GM18907 (cell line): Measurements from ENCODE around the gene EXOSC10.
"Not testable (repeated sequence)": the region's sequence is repeated elsewhere in the genome, so short reads cannot be mapped to it uniquely, and the experiment has no call there.

Experiments used
- ATAC-seq: cut with Tn5 transposase; IDR thresholded peaks from one replicate; pipeline ENCODE4 v1.9.1; 2021; ENCODE audit warnings: mild to moderate bottlenecking, moderate library complexity; ENCODE audit not compliant: unreplicated experiment

EXOSC10 gene

DNA sequence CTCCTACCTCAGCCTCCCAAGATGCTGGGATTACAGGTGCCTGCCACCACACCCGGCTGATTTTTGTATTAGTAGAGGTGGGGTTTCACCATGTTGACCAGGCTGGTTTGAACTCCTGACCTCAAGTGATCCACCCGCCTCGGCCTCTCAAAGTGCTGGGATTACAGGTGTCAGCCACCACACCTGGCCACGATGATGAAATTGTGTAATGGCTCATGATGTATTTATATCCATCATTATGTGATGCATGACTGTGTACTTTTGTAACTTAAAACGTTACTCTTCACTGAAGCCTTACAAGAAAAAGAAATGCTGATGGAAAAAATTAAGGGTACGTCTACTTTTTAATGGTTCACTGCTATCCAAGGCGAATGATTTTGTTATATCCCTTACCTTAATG lies 79.7 kb downstream of the EXOSC10 start:
- no peak for ATAC-seq

DNA sequence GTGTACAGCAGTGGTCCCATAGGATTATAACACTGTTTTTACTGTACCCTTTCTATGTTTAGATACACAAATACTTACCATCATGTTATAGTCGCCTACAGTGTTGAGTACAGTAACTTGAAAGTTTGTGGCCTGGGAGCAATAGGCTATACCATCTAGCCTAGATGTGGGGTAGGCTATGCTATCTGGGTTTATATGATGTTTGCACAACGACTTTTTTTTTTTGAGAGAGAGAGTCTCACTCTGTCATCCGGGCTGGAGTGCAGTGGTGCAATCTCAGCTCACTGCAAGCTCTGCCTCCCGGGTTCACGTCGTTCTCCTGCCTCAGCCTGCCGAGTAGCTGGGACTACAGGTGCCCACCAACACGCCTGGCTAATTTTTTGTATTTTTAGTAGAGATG lies 80.3 kb downstream of the EXOSC10 start:
- not testable (repeated sequence) for ATAC-seq
